AG20443 (cell line): ENCODE results near the gene SRGAP1.
A peak's percentile ranks its signal among the peaks of the same experiment; 100 is the strongest.
"Not testable (repeated sequence)": the region's sequence is repeated elsewhere in the genome, so short reads cannot be mapped to it uniquely, and the experiment has no call there.

Source experiments
- DNase-seq: peaks from one replicate; pipeline ENCODE4 v3.0.0; 2012; ENCODE audit warnings: low spot score, mixed read lengths

SRGAP1 gene

GRCh38 chr12:64170730-64171129 lies 326.2 kb downstream of the SRGAP1 start:
- no peak for DNase-seq

DNA sequence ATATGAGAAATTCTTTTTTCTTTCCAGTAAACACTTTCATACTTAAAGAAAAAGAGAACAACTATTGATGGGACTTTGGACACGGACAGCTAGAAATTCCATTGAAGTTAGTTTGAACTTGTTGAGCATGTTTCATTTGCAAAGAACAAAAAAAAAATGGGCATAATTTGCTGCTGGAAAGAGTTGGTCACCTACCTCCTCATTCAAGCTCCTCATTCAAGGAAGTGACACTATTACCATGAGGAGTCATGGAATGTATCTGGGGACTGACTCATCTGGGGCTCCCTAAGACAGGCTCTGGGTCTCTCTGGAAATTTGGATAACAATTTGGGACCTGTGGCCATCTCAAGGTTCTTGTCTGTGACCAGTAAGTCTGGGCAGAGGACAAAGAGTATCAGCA lies 327.2 kb downstream of the SRGAP1 start:
- peak; percentile 62 for DNase-seq

- no peak for DNase-seq
Measured at GRCh38 chr12:64172143-64172970, 327.9 kb downstream of the SRGAP1 start.

- DNase-seq: no peak
Measured at GRCh38 chr12:64173456-64173855, 329.0 kb downstream of the SRGAP1 start.

DNA sequence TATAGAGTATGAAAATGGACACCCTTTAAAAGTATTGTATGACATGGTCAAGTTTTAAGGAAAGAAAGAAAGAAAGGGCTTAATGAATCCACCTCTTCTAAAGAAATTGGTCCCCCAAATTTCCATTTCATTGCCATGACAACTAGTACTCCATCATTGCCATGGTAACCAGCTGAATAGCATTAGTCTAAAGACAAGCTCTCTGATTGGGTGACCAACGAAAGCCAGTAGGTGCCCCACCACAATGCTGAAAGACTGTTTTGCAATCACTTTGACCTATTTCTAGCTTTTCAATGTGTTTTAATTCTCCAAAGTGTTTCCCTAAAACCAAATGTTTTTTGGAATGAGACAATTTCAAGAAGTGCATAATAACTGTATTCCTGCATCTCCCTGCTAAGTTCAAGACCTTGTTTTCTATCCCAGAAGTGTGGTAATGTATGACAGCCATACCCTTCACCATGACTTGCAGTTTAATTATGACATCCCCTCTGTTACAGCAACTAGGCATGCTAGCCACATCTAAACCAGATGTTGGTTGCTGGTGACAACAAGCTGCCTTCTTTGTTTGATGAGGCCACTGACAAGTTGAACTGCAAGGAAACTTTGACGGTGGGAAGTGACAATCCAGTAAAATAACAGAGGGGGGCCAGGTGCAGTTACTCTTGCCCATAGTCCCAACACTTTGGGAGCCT lies 330.9 kb downstream of the SRGAP1 start:
- peak; percentile 30 for DNase-seq

DNA sequence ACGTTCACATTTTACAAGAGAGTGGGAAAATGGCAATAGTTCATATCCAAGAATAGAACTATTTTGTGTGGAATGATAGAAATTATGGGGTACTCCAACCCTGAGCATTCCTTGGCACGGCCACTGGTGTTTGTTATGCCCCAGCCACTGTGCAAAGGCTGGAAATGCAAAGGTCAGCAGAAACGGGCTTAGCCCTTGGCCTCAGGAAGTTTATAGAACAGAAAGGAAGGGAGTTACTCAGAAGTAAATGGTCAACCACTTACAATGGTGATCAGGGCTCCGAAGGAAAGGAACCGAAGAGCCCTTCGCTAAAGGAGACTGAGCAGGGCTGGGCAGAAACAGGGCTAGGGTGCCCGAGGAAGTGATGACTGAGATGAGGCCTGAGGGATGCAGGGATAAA lies 332.5 kb downstream of the SRGAP1 start:
- DNase-seq: no peak

DNA sequence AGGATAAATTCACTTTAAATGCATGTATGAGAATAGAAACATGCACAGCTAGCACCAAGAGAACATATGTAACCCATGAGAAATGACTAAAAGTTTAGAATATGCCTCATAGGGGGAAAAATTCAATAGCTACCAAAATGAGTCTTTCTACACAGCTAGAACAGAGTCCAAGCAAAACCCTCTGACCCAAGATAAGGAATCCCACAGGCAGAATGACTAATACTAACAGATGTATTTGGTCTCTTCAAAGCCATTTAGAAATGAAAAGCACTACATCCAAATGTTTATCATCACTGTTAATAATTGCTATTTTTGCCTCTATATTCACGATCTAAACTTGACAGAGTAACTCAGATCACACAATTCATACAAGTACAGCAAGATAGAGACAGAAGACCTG lies 333.6 kb downstream of the SRGAP1 start:
- DNase-seq: peak; percentile 62

- DNase-seq: peak; percentile 55
Measured at GRCh38 chr12:64180951-64181350, 336.5 kb downstream of the SRGAP1 start.

- DNase-seq: peak; percentile 86
Measured at GRCh38 chr12:64181430-64182291, 337.2 kb downstream of the SRGAP1 start.

- DNase-seq: no peak
Measured at GRCh38 chr12:64184216-64184615, 339.7 kb downstream of the SRGAP1 start.

DNA sequence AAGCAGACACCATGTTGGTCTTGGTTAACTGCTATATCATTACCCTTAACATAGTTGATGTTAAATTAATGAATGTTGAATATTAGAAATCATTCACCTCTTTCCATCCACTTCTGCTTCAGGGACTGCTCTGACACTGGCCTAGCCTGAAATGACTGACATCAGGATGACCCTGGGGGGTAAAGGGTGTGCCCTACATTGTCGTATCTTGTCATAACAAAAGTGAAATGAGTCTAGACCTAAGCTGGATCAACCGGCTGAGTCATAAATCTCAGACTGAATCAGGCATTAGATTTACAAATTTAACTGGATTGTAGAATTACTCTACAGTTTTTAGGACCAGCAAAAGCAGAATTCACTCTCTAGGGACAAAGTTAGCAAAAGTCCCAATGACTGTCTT lies 342.3 kb downstream of the SRGAP1 start:
- DNase-seq: no peak

- peak; percentile 43 for DNase-seq
Measured at GRCh38 chr12:64187370-64187769, 342.9 kb downstream of the SRGAP1 start.

GRCh38 chr12:64187794-64188193 lies 343.3 kb downstream of the SRGAP1 start:
- no peak for DNase-seq

GRCh38 chr12:64189530-64189929 lies 345.0 kb downstream of the SRGAP1 start:
- DNase-seq: no peak

DNA sequence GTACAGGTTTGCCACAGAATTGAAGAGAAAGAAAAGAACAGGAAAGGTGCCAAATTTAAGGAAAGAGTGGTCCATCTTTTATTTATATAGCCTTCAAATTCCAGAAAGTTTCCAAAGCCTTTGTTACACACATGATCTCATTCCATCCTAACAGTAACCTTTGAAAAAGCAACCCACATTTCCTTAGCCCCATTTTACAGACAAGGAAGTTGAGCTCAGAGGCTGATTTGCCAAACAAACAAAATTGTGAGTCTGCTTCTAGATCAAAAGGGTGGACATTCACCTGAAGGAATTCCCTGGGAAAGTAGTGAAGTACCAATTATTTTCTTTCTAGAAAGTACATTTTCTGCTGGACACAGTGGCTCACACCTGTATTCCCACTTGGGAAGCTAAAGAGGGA lies 345.6 kb downstream of the SRGAP1 start:
- no peak for DNase-seq

- no peak for DNase-seq
Measured at GRCh38 chr12:64192644-64193444, 348.3 kb downstream of the SRGAP1 start.

GRCh38 chr12:64193931-64194330 lies 349.4 kb downstream of the SRGAP1 start:
- DNase-seq: no peak

DNA sequence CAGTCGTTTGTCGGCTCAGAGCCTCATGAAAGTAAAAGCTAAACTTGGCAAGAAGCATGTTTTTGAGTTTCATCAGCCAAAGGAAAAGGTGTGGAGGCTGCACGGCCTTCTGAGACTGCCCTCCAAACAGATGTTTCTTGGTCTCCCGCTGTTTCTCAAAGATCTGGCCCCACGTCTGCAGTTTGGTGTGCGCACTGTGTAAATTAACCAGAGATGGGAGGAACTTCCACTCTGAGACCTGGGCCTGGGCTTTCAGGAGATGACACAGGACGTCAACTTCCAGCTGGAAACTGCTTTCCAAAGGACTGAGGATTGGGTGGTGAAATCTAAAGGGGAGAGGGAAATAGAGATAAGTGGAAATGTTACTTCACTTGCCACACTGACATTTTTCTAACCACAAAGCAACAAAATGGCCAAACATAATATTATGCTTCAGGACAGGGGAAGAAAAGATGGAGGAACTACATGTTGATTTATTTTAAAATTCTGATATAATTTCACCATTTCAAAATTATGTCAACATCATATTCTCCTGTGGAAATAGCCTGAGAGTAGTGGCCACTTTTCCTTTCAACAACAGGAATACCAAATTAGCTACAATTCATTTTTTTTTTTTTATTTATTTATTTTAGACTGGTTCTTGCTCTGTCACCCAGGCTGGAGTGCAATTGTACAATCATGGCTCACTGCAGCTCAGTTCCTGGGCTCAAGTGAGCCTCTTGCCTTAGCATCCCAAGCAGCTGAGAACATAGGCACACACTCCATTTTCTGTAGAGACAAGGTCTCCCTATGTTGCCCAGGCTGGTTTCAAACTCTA lies 350.0 kb downstream of the SRGAP1 start:
- no peak for DNase-seq

- DNase-seq: not testable (repeated sequence)
Measured at GRCh38 chr12:64195841-64196240, 351.3 kb downstream of the SRGAP1 start.

DNA sequence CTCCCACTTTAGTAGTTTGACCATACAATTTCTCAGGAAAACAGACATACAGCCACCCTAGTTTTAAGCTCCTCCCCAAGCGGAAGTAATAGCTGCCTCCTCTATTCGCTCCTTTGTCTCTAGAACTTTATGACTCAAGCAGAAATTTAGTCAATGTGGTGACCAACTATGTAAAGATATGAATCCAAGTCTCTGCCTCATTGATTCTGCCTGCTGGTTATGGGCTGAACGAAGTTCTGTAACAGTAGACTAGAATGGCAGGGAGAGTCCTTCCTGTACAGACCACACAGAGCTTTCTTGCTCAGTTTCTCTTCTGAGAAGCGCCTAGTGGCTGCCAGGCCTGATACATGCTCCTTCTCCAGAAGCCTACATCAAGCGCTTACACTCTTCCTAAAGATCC lies 358.5 kb downstream of the SRGAP1 start:
- no peak for DNase-seq

GRCh38 chr12:64203775-64204174 lies 359.3 kb downstream of the SRGAP1 start:
- no peak for DNase-seq
